PC-9 (cell line): ENCODE data around the gene IFITM5. TPM values are rescaled to one million over a fixed set of nuclear protein-coding genes. Genes with fewer than 3 reads are reported as not detected.
"Not testable (repeated sequence)": the region's sequence is repeated elsewhere in the genome, so short reads cannot be mapped to it uniquely, and the experiment has no call there.

Experiments used
- BruUV-seq: library from RNA; stranded (reverse); fragments of 400-500 nt; replicated peaks from 2 replicates; lab custom pipeline; 2021; lab: Mats Ljungman, UMichigan
- CTCF ChIA-PET: fragments of 300-600 bp; sonication (Branson Sonifier 250); formaldehyde crosslinking; loops from one replicate; lab custom pipeline; 2022; ENCODE audit warnings: antibody characterized with exemption; lab: Charles Lee
- POLR2A ChIA-PET: fragments of 300-600 bp; sonication (Branson Sonifier 250); formaldehyde crosslinking; loops from one replicate; lab custom pipeline; 2022; ENCODE audit warnings: antibody characterized with exemption; ENCODE audit not compliant: unreplicated experiment; lab: Charles Lee
- DNase-seq, 2 experiments: peaks; one replicate each; pipeline versions ENCODE4 v3.0.0 to v3.0.0-alpha.2; 2015 to 2022; ENCODE audit warnings: mixed read lengths in 1 of 2
- H2AFZ ChIP-seq: fragments of 200-600 bp; sonication (generic); 2 replicates; pipeline ENCODE4 v1.8.1; 2017; ENCODE audit warnings: antibody characterized with exemption
- H3F3A ChIP-seq: fragments of 200-600 bp; sonication (generic); 2 replicates; pipeline ENCODE4 v1.8.1; 2017; ENCODE audit warnings: antibody characterized with exemption, mild to moderate bottlenecking, low read depth; ENCODE audit not compliant: insufficient read depth
- H3K27ac ChIP-seq: fragments of 200-600 bp; sonication (generic); 2 replicates; pipeline ENCODE4 v1.6.1; 2016; ENCODE audit warnings: mixed run types
- H3K27me3 ChIP-seq: fragments of 200-600 bp; sonication (generic); 2 replicates; pipeline ENCODE4 v1.6.1; 2016; ENCODE audit warnings: low read depth, mixed run types; ENCODE audit not compliant: insufficient read depth
- H3K36me3 ChIP-seq: fragments of 200-600 bp; sonication (generic); 2 replicates; pipeline ENCODE4 v1.6.1; 2016; ENCODE audit warnings: low read depth, mixed run types
- H3K4me1 ChIP-seq: fragments of 200-600 bp; sonication (generic); replicated peaks from 2 replicates; pipeline ENCODE4 v1.6.1; 2016; ENCODE audit warnings: mixed run types; ENCODE audit not compliant: insufficient read depth
- H3K4me2 ChIP-seq: fragments of 200-600 bp; sonication (generic); 2 replicates; pipeline ENCODE4 v1.6.1; 2017; ENCODE audit warnings: mixed run types
- H3K4me3 ChIP-seq: fragments of 200-600 bp; sonication (generic); 2 replicates; pipeline ENCODE4 v1.6.1; 2016; ENCODE audit warnings: mixed run types
- H3K79me2 ChIP-seq: fragments of 200-600 bp; sonication (generic); 2 replicates; pipeline ENCODE4 v1.6.1; 2017; ENCODE audit warnings: low read depth, mixed run types
- H3K9me2 ChIP-seq: fragments of 200-600 bp; sonication (generic); 2 replicates; pipeline ENCODE4 v1.8.1; 2017; ENCODE audit warnings: mild to moderate bottlenecking; ENCODE audit not compliant: insufficient read depth
- H3K9me3 ChIP-seq: fragments of 200-600 bp; sonication (generic); 2 replicates; pipeline ENCODE4 v1.8.1; 2016; ENCODE audit warnings: low read depth; ENCODE audit not compliant: insufficient read depth
- H4K20me1 ChIP-seq: fragments of 200-600 bp; sonication (generic); 2 replicates; pipeline ENCODE4 v1.8.1; 2017; ENCODE audit not compliant: insufficient read depth
- EZH2 ChIP-seq: fragments of 200-600 bp; sonication (generic); IDR thresholded peaks from 2 replicates; pipeline ENCODE4 v1.8.0; 2017; ENCODE audit warnings: antibody characterized with exemption, low read depth
- intact Hi-C: fragments of 100-400 bp; cut with micrococcal nuclease; formaldehyde crosslinking; loops from one replicate; pipeline ENCODE4 v1.10.0; 2022; ENCODE audit not compliant: unreplicated experiment
- total RNA-seq: library from RNA; stranded (reverse); gene quantifications from 2 replicates; pipeline ENCODE4 v1.2.3, GENCODE V29; 2021
- TF ChIP-seq, protein P1 (sequence below): fragments of 200-600 bp; sonication (generic); conservative IDR thresholded peaks from 2 replicates; pipeline ENCODE4 v1.6.1; 2017; ENCODE audit warnings: mixed run types, antibody characterized with exemption, mild to moderate bottlenecking, moderate library complexity

Gene IFITM5
- total RNA-seq, 1 experiment from 2014 or later: not detected

DNA sequence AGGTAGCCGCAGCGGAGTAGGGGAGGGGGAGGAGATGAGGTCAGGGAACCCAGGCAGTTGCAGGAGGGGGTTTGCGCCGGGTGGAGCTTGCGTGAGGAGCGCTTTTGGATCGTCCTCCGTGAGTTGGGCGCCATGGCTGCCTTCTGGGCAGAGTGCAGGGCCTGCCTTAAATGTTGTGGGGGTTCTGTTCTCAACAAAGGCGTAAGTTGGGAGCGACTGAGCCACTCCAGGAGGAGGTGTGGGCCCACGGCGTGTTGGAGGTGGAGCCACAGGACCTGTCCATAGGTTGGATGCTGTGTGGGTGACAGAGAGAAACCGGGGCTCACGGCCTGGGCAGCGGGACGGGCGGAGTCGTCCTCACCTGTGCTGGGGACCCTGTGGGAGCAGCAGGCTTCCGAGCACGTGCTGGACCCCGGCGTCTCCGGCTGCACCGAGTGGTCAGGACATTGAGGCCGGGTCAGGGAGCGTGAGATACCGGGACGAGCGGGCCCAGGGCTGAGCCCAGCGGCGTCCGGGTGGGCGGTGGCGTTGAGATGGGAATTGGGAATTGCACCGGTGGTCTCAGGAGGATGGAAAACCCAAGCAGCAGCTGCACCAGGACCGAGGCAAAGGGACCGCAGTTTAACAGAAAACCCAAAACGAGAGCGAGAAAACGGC lies 11.4 kb downstream of the IFITM5 start:
- H3K9me3 ChIP-seq: no peaks in the 10 kb centered on the region
- TF ChIP-seq EZH2: no peak
- TF ChIP-seq, protein P1, sequence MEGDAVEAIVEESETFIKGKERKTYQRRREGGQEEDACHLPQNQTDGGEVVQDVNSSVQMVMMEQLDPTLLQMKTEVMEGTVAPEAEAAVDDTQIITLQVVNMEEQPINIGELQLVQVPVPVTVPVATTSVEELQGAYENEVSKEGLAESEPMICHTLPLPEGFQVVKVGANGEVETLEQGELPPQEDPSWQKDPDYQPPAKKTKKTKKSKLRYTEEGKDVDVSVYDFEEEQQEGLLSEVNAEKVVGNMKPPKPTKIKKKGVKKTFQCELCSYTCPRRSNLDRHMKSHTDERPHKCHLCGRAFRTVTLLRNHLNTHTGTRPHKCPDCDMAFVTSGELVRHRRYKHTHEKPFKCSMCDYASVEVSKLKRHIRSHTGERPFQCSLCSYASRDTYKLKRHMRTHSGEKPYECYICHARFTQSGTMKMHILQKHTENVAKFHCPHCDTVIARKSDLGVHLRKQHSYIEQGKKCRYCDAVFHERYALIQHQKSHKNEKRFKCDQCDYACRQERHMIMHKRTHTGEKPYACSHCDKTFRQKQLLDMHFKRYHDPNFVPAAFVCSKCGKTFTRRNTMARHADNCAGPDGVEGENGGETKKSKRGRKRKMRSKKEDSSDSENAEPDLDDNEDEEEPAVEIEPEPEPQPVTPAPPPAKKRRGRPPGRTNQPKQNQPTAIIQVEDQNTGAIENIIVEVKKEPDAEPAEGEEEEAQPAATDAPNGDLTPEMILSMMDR: no peak
- peak in 1 of 2 experiments; percentile 41 for DNase-seq
- H4K20me1 ChIP-seq: no peaks in the 10 kb centered on the region
- H3K79me2 ChIP-seq: no peaks in the 10 kb centered on the region
- H3K36me3 ChIP-seq: no peaks in the 10 kb centered on the region
- peak overlapping the region; percentile 75 for H3K4me2 ChIP-seq
- no peaks in the 10 kb centered on the region for H3K4me1 ChIP-seq
- intact Hi-C loops: no loop called here
- BruUV-seq: TSS peak; percentile 21
- no peak overlapping the region for H3K27ac ChIP-seq
- ChIA-PET CTCF (no interaction called here), POLR2A (interaction anchor here (0.6 kb wide), 1 partner anchor 219 kb away, joined by 3 read pairs; no protein-coding TSS in a partner anchor)
- peak overlapping the region; percentile 63 for H3K4me3 ChIP-seq
- no peaks in the 10 kb centered on the region for H3F3A ChIP-seq
- H3K27me3 ChIP-seq: no peaks in the 10 kb centered on the region
- 0 out of 2 replicates have a peak overlapping the region, but pooled peaks have one; percentile 64 for H2AFZ ChIP-seq
- no peaks in the 10 kb centered on the region for H3K9me2 ChIP-seq

DNA sequence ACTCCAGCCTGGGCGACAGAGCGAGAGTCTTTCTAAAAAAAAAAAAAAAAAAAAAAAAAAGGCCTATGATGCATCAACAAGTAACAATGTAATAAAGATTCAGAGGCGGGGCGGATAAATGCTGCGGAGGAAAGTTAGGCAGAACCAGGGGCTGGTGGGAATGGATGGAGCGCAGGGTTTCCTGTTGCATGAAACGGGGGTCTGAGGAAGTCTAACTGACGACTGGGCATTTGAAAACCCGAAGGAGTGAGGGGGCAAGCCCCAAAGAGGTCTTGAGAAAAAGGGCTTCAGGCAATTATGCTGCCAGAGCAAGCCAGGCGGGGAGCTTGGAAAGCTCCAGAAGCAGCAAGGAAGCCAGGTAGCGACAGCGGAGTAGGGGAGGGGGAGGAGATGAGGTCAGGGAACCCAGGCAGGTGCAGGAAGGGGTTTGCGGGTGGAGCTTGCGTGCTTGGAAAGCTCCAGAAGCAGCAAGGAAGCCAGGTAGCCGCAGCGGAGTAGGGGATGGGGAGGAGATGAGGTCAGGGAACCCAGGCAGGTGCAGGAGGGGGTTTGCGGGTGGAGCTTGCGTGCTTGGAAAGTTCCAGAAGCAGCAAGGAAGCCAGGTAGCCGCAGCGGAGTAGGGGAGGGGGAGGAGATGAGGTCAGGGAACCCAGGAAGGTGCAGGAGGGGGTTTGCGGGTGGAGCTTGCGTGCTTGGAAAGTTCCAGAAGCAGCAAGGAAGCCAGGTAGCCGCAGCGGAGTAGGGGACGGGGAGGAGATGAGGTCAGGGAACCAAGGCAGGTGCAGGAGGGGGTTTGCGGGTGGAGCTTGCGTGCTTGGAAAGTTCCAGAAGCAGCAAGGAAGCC lies 12.1 kb downstream of the IFITM5 start:
- H3K9me3 ChIP-seq, H3K9me2 ChIP-seq, H3F3A ChIP-seq, H2AFZ ChIP-seq, H3K27me3 ChIP-seq, H3K4me1 ChIP-seq, BruUV-seq, H3K36me3 ChIP-seq, H4K20me1 ChIP-seq, CTCF ChIA-PET, intact Hi-C loops, H3K79me2 ChIP-seq: not testable (repeated sequence)
- H3K27ac ChIP-seq: 0 out of 2 replicates have a peak overlapping the region, but pooled peaks have one; percentile 6
- peak; percentile 36 to 69 for DNase-seq
- peak overlapping the region; percentile 75 for H3K4me2 ChIP-seq
- peak overlapping the region; percentile 63; the same call in 1 of the 2 replicates for H3K4me3 ChIP-seq
- POLR2A ChIA-PET: interaction anchor here (0.6 kb wide), 1 partner anchor 1261 kb away, joined by 4 read pairs; no protein-coding TSS in a partner anchor

DNA sequence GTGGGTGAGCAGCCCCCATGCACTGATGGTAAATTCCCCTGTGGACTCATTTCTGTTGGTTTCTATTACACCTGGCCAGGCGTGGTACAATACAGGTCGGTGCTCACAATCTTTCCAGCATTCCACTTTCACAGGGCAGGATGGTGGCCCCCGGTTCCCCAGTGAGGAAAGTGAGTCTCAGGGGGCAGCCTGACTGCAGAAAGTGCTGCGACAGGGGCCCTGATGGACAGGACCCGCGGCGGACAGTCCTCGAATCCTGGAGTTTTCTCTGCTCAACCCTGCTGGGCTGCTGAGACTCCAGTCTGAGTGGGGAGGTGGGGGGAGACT lies 13.5 kb downstream of the IFITM5 start:
- H3K9me3 ChIP-seq: no peaks in the 10 kb centered on the region
- H3K27ac ChIP-seq: no peak overlapping the region
- H4K20me1 ChIP-seq: no peaks in the 10 kb centered on the region
- no peak overlapping the region for H2AFZ ChIP-seq
- no peaks in the 10 kb centered on the region for H3K79me2 ChIP-seq
- no peaks in the 10 kb centered on the region for H3K36me3 ChIP-seq
- no peak for DNase-seq
- CTCF ChIA-PET: interaction anchor here (0.7 kb wide), 1 partner anchor 78 kb away, joined by 14 read pairs; no protein-coding TSS in a partner anchor
- no peaks in the 10 kb centered on the region for H3K4me1 ChIP-seq
- no peaks in the 10 kb centered on the region for H3K9me2 ChIP-seq
- H3F3A ChIP-seq: no peaks in the 10 kb centered on the region
- H3K4me2 ChIP-seq: no peak overlapping the region
- H3K27me3 ChIP-seq: no peaks in the 10 kb centered on the region
- intact Hi-C loops: no loop called here
- no peak overlapping the region for H3K4me3 ChIP-seq
- POLR2A ChIA-PET: no interaction called here
- TSS peak; percentile 22 for BruUV-seq
- no peak for TF ChIP-seq EZH2
- TF ChIP-seq, protein P1: no peak
